ENCODE results near the gene TLE3.

TLE3 gene

DNA sequence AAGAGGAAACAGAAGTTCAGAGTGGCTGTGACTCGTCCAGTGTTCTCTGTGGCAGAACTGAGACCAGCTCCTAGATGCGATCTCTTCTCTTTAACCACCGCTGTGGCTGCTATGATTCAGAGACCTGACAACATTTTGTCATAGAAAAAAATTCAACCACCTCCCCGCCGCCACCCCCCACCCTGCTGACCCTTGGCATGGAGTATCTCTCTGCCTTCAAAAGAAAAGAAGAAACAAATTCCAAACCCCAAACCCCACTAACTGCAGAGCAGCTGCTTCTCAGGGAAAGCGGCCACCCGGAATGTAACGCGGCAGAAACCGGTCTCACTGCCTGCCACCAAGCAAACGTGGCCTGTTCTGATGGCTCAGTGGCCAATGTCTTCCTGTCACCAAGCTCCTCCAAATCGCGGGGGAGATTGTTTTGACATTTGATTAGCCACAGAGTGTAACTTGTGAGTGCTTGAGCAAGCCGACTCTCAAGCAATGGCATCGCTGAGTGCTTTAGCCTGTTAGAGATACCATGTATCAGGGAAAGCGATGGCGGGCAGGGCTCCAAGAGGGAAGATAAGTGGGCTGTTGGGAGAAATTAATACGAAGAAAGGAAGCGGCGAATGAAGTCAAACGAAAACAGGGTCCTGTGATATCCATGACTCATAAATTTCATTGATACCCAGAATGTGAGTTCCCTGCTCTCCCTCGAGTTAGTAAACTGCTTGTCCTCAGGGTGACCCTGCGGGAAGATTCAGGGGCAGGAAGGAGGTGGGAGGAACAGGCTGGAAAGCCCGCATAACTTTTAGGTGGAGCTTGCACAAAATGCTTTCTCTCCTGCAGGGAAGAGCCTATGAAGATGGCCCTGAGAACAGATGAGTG is 44.8 kb upstream of the TLE3 start:
- TF ChIP-seq, protein P1, sequence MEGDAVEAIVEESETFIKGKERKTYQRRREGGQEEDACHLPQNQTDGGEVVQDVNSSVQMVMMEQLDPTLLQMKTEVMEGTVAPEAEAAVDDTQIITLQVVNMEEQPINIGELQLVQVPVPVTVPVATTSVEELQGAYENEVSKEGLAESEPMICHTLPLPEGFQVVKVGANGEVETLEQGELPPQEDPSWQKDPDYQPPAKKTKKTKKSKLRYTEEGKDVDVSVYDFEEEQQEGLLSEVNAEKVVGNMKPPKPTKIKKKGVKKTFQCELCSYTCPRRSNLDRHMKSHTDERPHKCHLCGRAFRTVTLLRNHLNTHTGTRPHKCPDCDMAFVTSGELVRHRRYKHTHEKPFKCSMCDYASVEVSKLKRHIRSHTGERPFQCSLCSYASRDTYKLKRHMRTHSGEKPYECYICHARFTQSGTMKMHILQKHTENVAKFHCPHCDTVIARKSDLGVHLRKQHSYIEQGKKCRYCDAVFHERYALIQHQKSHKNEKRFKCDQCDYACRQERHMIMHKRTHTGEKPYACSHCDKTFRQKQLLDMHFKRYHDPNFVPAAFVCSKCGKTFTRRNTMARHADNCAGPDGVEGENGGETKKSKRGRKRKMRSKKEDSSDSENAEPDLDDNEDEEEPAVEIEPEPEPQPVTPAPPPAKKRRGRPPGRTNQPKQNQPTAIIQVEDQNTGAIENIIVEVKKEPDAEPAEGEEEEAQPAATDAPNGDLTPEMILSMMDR (IDR thresholded peaks at IDR 0.05; ENCODE audit: low read depth, low read length), result no peak

DNA sequence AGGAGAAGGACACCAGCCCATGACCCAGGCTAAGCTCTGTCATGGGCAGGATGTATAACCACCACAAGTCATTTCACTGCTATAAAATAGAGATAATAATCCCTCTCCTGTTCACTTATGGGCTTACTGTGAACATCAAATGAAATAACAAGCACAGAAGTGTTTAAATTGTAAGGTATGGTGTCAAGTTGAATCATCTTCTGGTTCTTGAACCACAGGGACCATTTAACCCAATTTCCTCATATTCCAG is 44.3 kb upstream of the TLE3 start:
- Histone ChIP-seq H3K4me3 (ENCODE audit: low read depth, low read length) (no peak overlapping the region), H3K9me3 (no peaks in the 10 kb centered on the region), H3K27me3 (no peaks in the 10 kb centered on the region), H3K36me3 (no peaks in the 10 kb centered on the region), H3K4me1 (peaks cover 20% of the 10 kb centered on the region)
- no peak for DNase-seq
- TF ChIP-seq, protein P1 (IDR thresholded peaks at IDR 0.05; ENCODE audit: low read depth, low read length), result no peak

More for the DNA sequence above, 44.8 kb upstream of the TLE3 start:
- H3K4me3 ChIP-seq (ENCODE audit: low read depth, low read length), result peak overlapping the region; percentile 10; the same call in 1 of the 2 replicates
- no peaks in the 10 kb centered on the region for H3K9me3 ChIP-seq
- DNase-seq, result peak; percentile 84
- H3K27me3 ChIP-seq, result no peaks in the 10 kb centered on the region
- no peaks in the 10 kb centered on the region for H3K36me3 ChIP-seq
- H3K4me1 ChIP-seq, result peaks cover 20% of the 10 kb centered on the region

DNA sequence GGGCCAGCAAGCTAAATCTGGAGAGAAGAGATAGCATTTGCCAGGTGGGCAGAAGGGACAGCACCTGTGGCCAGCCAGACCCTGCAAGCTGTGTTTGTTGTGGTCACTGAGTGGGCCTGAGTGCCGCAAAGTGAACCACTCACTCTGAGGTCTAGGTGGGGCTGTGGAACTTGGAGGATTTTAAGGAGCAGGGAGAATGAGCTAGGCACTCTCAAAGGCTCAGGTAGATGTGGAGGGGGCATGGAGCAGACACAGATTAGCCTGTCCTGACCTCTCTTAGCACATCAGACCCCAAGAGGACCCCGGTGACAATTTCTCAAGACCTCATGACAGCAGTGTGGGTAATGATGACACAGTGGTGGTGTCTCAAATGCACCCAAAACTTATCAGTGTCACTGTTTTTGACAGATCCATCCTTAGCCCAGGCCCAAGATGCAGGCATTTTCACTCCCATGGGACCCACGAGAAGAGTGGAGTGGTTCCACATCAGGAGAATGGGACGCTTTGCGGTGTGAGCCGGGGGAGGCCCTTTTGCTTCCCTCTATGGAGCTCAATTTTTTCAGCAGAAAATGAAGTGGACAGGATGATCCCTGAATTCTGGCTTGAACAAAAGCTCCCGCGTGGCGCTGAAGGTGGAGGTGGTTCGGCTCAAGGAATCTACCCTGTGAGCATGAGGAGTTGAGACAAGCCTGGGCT is 43.8 kb upstream of the TLE3 start:
- no peaks in the 10 kb centered on the region for H3K36me3 ChIP-seq
- H3K27me3 ChIP-seq, result no peaks in the 10 kb centered on the region
- no peak for DNase-seq
- no peaks in the 10 kb centered on the region for H3K9me3 ChIP-seq
- H3K4me3 ChIP-seq (ENCODE audit: low read depth, low read length), result no peak overlapping the region
- TF ChIP-seq, protein P1 (IDR thresholded peaks at IDR 0.05; ENCODE audit: low read depth, low read length), result no peak
- H3K4me1 ChIP-seq, result peaks cover 20% of the 10 kb centered on the region

DNA sequence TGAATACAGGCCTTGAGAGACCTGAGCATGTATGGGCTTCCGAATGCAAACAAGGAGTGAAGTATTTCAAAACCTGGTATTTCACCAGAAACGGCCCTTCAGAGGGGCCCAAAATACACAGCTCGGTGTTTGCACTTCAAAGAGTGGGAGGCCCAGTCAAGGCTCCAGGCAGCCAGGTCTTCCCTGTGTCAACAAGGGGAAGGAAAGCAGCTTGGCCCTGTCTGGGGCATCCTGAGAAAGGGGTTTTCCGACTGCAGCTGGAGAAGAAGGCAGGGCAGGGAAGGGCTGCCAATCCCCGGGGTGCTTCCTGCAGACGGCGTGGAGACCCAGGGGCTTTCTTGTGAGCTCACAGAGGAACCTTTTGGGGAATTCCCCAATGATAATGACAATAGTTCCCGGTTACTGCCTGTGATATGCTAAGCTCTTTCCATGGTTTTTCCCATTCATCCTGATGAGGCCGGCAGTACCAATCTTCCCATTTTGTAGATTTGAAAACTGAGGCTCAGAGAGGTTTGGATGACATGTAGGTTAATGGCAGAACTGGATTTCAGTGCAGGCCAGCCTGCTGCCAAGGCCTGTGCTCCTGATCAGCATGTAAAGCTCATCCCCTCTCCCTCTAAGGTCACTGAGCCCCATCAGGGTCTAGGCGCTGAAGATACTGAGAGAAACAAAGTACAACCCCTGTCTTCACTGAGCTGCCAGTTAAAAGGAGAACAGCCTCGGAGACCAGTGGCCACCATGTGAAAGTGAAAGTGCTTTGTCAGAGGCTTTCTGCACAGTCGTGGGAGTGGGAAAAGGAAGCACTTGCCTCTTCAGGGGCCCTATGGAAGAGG is 43.0 kb upstream of the TLE3 start:
- DNase-seq, result no peak
- no peak overlapping the region for H3K4me3 ChIP-seq (ENCODE audit: low read depth, low read length)
- no peaks in the 10 kb centered on the region for H3K27me3 ChIP-seq
- TF ChIP-seq, protein P1 (IDR thresholded peaks at IDR 0.05; ENCODE audit: low read depth, low read length), result no peak
- H3K36me3 ChIP-seq, result no peaks in the 10 kb centered on the region
- no peaks in the 10 kb centered on the region for H3K9me3 ChIP-seq
- H3K4me1 ChIP-seq, result peaks cover 20% of the 10 kb centered on the region

DNA sequence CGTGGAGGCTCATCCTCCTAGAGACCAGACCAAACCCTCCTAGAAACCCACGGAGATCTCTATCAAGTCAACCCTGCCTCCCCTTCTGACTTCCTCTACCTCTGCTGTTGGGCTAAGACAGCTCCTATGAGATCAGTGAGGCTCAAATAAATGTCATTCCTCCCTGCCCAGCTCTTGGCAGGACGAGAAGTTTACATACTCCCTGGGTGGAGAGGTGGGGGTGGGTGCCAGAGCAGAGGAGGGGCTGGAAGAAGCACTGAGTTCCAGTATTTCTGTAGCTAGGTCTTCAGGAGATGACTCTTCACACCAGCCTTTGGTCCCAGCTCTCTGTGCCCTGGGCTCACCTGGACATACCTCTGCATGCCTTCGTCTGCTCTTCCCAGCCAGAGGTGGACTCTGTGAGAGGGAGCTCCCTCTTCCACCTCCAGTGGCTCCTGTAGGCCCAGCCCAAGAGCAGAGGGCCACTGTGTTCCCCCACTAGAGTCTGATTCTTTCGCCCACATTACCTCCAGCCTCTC is 42.4 kb upstream of the TLE3 start:
- Histone ChIP-seq H3K9me3 (no peaks in the 10 kb centered on the region), H3K36me3 (no peaks in the 10 kb centered on the region), H3K4me1 (peaks cover 25% of the 10 kb centered on the region), H3K27me3 (no peaks in the 10 kb centered on the region), H3K4me3 (ENCODE audit: low read depth, low read length) (no peak overlapping the region)
- TF ChIP-seq, protein P1 (IDR thresholded peaks at IDR 0.05; ENCODE audit: low read depth, low read length), result no peak
- DNase-seq, result no peak
